Measurements from ENCODE around the gene CD1B. TPM values are rescaled to one million over a fixed set of nuclear protein-coding genes. Genes with fewer than 3 reads are reported as not detected.

CD1B gene
- total RNA-seq, 3 donors from 2014 or later (not counting 1 experiment from before 2014, with no cell fraction given) = not detected

- H3K36me3 Mint-ChIP-seq = no peaks in the 10 kb centered on the region
- no peak overlapping the region for H3K27ac Mint-ChIP-seq
- no peaks in the 10 kb centered on the region for H3K36me3 ChIP-seq (ENCODE audit: control insufficient read depth, insufficient read depth, low read length)
- no peaks in the 10 kb centered on the region for H3K9me3 ChIP-seq (ENCODE audit: control insufficient read depth, insufficient read depth, low read length)
- no peak overlapping the region for H3K4me3 ChIP-seq (ENCODE audit: low read length)
- WGBS (ENCODE audit: insufficient coverage) = 92% methylated on average over 3 of the region's 3 CpGs
- H3K27me3 ChIP-seq (ENCODE audit: control insufficient read depth, insufficient read depth, low read length) = peaks cover 2% of the 10 kb centered on the region
- no peak for TF ChIP-seq CTCF (IDR thresholded peaks at IDR 0.05)
- no peaks in the 10 kb centered on the region for H3K4me1 ChIP-seq (ENCODE audit: control insufficient read depth, insufficient read depth, low read length)
- H3K27ac ChIP-seq (ENCODE audit: low read length) = no peak overlapping the region
- no peaks in the 10 kb centered on the region for H3K4me1 Mint-ChIP-seq
- no peak overlapping the region for H3K4me3 Mint-ChIP-seq
- H3K27me3 Mint-ChIP-seq (ENCODE audit: low read depth in 2 of 2) = peaks cover 36 to 72% of the 10 kb centered on the region in 2 donors
- no peaks in the 10 kb centered on the region for H3K9me3 Mint-ChIP-seq
- intact Hi-C loops (cut with micrococcal nuclease) = no loop called here
- no peak for DNase-seq
- no peak for ATAC-seq
These were observed 25.3 kb upstream of the CD1B start for GRCh38 chr1:158356616-158357015.

- DNase-seq (no peak), ATAC-seq (no peak)
- intact Hi-C loops (cut with micrococcal nuclease) = no loop called here
- no peaks in the 10 kb centered on the region for H3K36me3 Mint-ChIP-seq
- TF ChIP-seq CTCF (IDR thresholded peaks at IDR 0.05) = no peak
- no peaks in the 10 kb centered on the region for H3K4me1 Mint-ChIP-seq
- no peak overlapping the region for H3K27ac Mint-ChIP-seq
- H3K36me3 ChIP-seq (ENCODE audit: control insufficient read depth, insufficient read depth, low read length) = no peaks in the 10 kb centered on the region
- peaks cover 2% of the 10 kb centered on the region for H3K27me3 ChIP-seq (ENCODE audit: control insufficient read depth, insufficient read depth, low read length)
- no peaks in the 10 kb centered on the region for H3K9me3 Mint-ChIP-seq
- no peak overlapping the region for H3K4me3 Mint-ChIP-seq
- H3K27me3 Mint-ChIP-seq (ENCODE audit: low read depth in 2 of 2) = peaks cover 36 to 71% of the 10 kb centered on the region in 2 donors
- 89% methylated on average over 10 of the region's 10 CpGs for WGBS (ENCODE audit: insufficient coverage)
- H3K9me3 ChIP-seq (ENCODE audit: control insufficient read depth, insufficient read depth, low read length) = no peaks in the 10 kb centered on the region
- H3K4me1 ChIP-seq (ENCODE audit: control insufficient read depth, insufficient read depth, low read length) = no peaks in the 10 kb centered on the region
- no peak overlapping the region for H3K4me3 ChIP-seq (ENCODE audit: low read length)
- no peak overlapping the region for H3K27ac ChIP-seq (ENCODE audit: low read length)
These were observed 24.5 kb upstream of the CD1B start for GRCh38 chr1:158355773-158356285.

- Mint-ChIP-seq H3K4me3 (no peak overlapping the region), H3K9me3 (no peaks in the 10 kb centered on the region), H3K27me3 (ENCODE audit: low read depth in 2 of 2) (peaks cover 33 to 58% of the 10 kb centered on the region in 2 donors), H3K27ac (no peak overlapping the region), H3K4me1 (no peaks in the 10 kb centered on the region), H3K36me3 (no peaks in the 10 kb centered on the region)
- Histone ChIP-seq H3K27ac (ENCODE audit: low read length) (no peak overlapping the region), H3K36me3 (ENCODE audit: control insufficient read depth, insufficient read depth, low read length) (no peaks in the 10 kb centered on the region), H3K27me3 (ENCODE audit: control insufficient read depth, insufficient read depth, low read length) (peaks cover 2% of the 10 kb centered on the region), H3K9me3 (ENCODE audit: control insufficient read depth, insufficient read depth, low read length) (no peaks in the 10 kb centered on the region), H3K4me3 (ENCODE audit: low read length) (no peak overlapping the region), H3K4me1 (ENCODE audit: control insufficient read depth, insufficient read depth, low read length) (no peaks in the 10 kb centered on the region)
- TF ChIP-seq CTCF (IDR thresholded peaks at IDR 0.05) = no peak
- 72% methylated on average over 2 of the region's 2 CpGs for WGBS (ENCODE audit: insufficient coverage)
- no peak for ATAC-seq
- intact Hi-C loops (cut with micrococcal nuclease) = no loop called here
- no peak for DNase-seq
These were observed 22.9 kb upstream of the CD1B start for GRCh38 chr1:158354255-158354654.

All from natural killer cell (primary cell).